ENCODE measurements around the gene ANKRD24. TPM values are rescaled to one million over a fixed set of nuclear protein-coding genes. Genes with fewer than 3 reads are reported as not detected.
"Not testable (repeated sequence)": the region's sequence is repeated elsewhere in the genome, so short reads cannot be mapped to it uniquely, and the experiment has no call there.

Gene ANKRD24
- total RNA-seq, 1 donor from 2014 or later, result 8.2 TPM

GRCh38 chr19:4172861-4173473 lies 9.5 kb upstream of the ANKRD24 start:
- DNase-seq (ENCODE audit: low spot score in 2 of 2) (peak in 1 of 2 donors; percentile 57), FAIRE-seq (no peak)

DNA sequence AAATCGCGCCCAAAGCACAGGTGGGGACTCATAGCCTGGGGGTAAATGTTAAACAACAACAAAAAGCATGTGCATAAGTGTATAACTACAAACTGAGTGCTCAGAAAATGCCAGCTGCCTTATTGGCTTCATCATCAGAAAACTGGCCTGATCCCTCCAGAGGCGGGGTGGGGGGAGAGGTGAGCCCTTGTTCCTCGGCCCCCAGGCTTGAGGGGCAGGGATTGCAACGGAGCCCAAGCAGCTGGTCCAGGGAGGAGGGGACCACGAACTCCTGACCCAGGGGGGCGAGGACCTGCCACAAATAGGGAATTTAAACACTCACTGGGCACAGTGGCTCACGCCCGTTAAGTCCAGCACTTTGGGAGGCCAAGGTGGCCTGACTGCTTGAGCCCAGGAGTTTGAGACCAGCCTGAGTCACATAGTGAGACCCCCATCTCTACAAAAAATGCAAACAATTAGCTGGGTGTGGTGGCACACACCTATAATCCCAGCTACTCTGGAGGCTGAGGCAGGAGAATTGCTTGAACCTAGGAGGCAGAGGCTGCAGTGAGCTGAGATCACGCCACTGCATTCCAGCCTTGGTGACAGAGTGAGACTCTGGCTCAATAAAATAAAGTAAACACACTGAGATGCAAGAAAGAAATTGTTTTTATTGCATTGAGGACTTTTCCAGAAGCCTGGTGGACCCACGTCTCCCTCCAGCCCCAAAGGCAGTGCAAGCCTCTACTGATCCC lies 8.8 kb upstream of the ANKRD24 start:
- DNase-seq (ENCODE audit: low spot score in 2 of 2), result no peak
- FAIRE-seq, result no peak

GRCh38 chr19:4174213-4174894 lies 8.1 kb upstream of the ANKRD24 start:
- FAIRE-seq (no peak), DNase-seq (ENCODE audit: low spot score in 2 of 2) (no peak)

GRCh38 chr19:4174895-4175668 lies 7.4 kb upstream of the ANKRD24 start:
- no peak for DNase-seq (ENCODE audit: low spot score in 2 of 2)
- no peak for FAIRE-seq

DNA sequence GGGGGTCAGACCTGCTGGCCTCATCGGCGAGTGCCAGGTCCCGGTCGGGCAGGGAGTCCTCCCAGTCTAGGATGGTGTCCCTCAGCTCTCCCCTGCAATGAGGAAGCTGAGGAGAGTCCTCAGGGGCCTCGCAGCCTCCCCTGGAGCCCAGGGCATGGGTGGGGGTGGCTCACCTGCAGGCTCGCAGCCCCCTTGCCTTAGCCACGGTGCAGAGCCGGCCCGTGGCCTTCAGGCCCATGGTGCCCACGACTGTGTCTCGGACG lies 6.9 kb upstream of the ANKRD24 start:
- DNase-seq (ENCODE audit: low spot score in 2 of 2) (no peak), FAIRE-seq (no peak)

- DNase-seq (ENCODE audit: low spot score in 2 of 2) (no peak), FAIRE-seq (no peak)
These were observed 5.3 kb upstream of the ANKRD24 start for GRCh38 chr19:4177146-4177545.

- DNase-seq (ENCODE audit: low spot score in 2 of 2), result no peak
- FAIRE-seq, result no peak
These were observed 3.5 kb upstream of the ANKRD24 start for GRCh38 chr19:4178990-4179389.

- no peak for FAIRE-seq
- no peak for DNase-seq (ENCODE audit: low spot score in 2 of 2)
These were observed 1.4 kb upstream of the ANKRD24 start for GRCh38 chr19:4181053-4181508.

- FAIRE-seq (no peak), DNase-seq (ENCODE audit: low spot score in 2 of 2) (no peak)
These were observed 1.7 kb downstream of the ANKRD24 start for GRCh38 chr19:4183967-4184717.

- FAIRE-seq (no peak), DNase-seq (ENCODE audit: low spot score in 2 of 2) (no peak)
These were observed 2.3 kb downstream of the ANKRD24 start for GRCh38 chr19:4184718-4185352.

DNA sequence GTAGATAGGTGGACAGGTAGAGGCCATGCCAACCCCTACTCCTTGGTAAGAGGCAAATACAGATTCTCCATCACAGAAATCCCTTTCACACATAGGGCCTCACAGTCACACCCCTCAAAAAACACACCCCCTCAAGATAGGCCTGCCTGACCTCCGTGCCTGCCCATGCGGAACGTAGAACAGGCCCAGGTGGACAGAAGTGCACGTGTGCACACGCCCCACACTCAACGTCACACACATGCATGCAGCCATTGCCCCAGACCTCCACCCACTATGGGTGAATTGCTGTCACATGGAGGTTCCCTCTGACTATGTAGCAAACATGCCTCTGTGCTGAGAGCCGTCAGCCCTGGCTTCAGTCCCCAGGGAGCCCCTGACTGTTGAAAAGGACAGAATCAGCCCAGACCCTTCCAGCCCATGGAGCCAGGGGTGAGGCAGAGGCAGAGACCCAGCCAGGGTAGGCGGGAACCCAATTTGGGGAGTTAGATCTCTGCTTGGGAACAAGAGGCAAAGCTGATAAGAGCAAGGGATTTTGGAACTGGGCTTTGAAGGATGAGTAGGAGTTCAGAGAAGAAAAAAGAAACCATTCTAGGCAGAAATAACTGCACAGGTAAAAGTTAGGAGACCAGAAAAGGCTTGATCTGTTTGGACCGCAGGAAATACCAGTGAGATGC lies 3.1 kb downstream of the ANKRD24 start:
- DNase-seq (ENCODE audit: low spot score in 2 of 2), result no peak
- FAIRE-seq, result no peak

DNA sequence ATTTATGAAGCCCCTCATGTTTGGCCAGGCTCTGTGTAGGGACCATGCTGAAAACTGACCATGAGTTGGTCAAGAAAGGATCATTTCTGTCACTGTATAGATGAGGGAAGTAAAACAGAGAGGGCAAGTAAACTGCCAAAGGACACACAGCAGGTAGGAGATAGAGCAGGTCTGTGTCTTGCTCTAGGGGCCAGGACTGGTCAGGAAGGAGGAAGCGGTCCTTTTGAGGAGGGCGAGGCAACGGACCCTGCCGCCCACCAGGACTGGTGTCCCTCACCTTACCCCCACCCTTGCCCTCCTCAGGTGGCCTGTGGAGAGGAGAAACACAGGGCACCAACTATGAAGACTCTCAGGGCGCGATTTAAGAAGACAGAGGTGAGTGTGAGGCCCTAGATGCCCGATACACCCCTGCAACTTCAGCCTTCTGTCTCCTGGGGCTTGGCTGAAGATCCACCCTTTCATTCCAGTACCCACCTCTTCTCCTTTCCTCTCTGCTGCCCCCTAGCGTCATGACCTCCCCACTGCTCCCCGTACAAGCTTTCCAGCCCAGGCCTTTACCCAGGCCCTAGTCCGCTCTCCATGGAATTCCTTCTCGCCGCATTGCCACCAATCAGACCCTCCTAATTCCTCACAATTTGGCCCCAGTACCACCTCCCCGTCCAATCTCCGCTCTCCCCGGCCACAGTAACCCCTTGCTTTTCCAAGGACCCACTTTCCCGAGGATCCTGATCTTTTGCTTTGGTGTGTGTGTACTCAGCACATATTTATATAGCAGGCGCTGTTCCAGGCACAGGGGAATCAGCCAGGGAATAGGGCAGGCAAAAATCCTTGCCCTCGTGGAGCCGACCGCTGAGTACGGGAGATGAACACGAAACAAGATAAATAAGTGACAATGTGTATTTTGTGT lies 3.9 kb downstream of the ANKRD24 start:
- FAIRE-seq, result no peak
- peak in 1 of 2 donors; percentile 67 for DNase-seq (ENCODE audit: low spot score in 2 of 2)

DNA sequence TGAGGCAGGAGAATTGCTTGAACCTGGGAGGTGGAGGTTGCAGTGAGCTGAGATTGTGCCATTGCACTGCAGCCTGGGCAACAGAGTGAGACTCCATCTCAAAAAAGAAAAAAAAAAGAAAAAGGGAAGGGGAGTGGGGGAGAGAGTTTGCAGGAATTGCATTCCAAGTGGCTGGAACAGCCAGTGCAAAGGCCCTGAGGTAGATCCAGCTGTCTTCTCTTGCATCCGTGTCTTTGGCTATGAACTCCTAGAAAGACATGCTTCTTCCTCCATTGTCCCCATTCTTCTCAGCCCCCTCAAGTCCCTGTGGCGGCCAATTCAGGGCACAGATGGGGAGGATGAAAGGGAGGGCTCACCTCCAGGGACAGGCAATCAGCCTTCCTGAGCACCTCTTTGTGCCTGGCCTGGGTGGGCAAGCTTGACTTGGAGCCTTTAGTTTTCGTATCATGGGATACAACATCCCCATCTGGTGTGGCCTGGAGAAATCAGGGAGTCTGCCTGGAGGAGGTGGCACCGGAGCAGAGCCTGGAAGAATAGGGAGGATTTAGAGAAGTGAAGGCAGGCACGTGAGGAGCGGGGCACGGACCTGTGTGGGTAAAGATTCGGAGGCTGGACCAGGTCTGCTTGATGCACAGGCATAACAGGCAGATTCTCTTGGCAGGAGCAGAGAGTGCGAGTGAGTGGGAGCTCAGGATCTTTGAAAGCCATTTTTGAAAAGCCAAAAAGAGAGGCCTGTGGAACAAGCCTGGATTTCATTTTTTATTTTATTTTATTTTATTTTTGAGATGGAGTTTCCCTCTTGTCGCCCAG lies 5.0 kb downstream of the ANKRD24 start:
- no peak for FAIRE-seq

DNA sequence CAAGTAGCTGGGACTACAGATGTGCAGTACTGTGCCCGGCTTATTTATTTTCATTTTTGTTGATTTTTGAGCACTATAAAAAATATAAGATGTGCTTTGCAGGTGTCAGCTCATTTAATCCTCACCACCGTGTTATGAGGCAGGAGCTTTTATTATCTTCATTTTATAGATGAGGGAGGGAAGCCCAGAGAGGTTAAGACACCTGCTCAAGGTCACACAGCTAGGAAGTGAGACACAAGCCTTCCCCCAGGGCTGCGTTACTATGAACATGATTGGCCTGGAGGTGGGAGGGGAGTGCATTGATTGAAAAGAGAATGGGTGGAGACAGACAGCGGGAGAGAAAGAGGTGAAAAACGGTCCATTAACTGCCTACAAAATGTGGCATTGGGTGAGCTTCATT lies 7.2 kb downstream of the ANKRD24 start:
- FAIRE-seq (no peak), DNase-seq (ENCODE audit: low spot score in 2 of 2) (no peak)

More for the DNA sequence above, 5.0 kb downstream of the ANKRD24 start:
- no peak for DNase-seq (ENCODE audit: low spot score in 2 of 2)

- not testable (repeated sequence) for DNase-seq (ENCODE audit: low spot score in 2 of 2); FAIRE-seq
These were observed 10.0 kb downstream of the ANKRD24 start for GRCh38 chr19:4192537-4192936.

DNA sequence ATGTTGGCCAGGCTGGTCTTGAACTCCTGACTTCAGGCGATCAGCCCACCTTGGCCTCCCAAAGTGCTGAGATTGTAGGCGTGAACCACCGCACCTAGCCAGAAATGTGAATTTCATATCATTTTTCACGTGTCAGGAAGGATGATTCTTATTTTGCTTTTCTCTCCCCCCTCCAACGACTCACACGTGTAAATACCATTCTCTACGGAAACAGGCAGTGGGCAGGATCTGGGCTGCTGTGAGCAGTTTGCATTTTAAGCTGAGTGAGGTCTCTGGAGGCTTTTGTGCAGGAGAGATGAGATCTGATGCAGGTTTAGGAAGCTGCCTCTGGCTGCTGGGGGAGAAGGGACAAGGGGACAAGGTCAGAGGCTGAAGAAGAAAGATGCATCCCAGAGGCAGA lies 11.9 kb downstream of the ANKRD24 start:
- no peak for DNase-seq (ENCODE audit: low spot score in 2 of 2)

DNA sequence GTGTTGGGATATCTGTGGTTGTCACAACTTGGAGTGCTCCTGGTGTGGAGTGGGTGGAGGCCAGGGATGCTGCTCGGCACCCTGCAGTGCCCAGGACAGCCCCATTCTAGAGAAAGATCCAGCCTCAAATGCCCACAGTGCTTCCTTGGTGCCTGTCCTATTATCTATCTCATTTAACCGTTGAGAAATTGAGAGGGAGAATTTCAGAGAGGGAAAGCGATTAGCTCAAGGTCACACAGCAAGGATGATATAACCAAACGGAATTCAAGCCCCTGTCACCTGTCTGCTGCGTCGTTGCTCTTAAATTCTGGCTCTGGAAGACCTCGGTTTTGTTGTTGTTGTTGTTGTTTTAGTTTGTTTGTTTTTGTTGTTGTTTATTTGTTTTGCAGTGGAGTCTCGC lies 13.5 kb downstream of the ANKRD24 start:
- DNase-seq (ENCODE audit: low spot score in 2 of 2), result no peak
- no peak for FAIRE-seq

More for the DNA sequence above, 11.9 kb downstream of the ANKRD24 start:
- no peak for FAIRE-seq

All from frontal cortex (tissue), 4 donors.